Neural cell (in vitro differentiated cells): ENCODE results near the gene RHOT1. TPM values are rescaled to one million over a fixed set of nuclear protein-coding genes. Genes with fewer than 3 reads are reported as not detected.
"Not testable (repeated sequence)": the region's sequence is repeated elsewhere in the genome, so short reads cannot be mapped to it uniquely, and the experiment has no call there.

Source experiments
- H2AFZ ChIP-seq: fragments of 200-600, 300-800 bp; sonication (generic), shearing (Covaris generic); 2 replicates; pipeline ENCODE4 v1.6.0; 2014; ENCODE audit warnings: low read depth, mild to moderate bottlenecking, antibody characterized with exemption, low read length, moderate library complexity
- H3F3A ChIP-seq: fragments of 200-600 bp; shearing (Covaris generic); 2 replicates; pipeline ENCODE4 v1.6.1; 2016; ENCODE audit warnings: mild to moderate bottlenecking, moderate library complexity, mixed read lengths, antibody characterized with exemption, low read length; ENCODE audit not compliant: insufficient read depth, poor library complexity, severe bottlenecking
- H3K27ac ChIP-seq: fragments of 200-600, 300-800 bp; sonication (generic), shearing (Covaris generic); 2 replicates; pipeline ENCODE4 v1.5.1; 2014; ENCODE audit warnings: mild to moderate bottlenecking, low read length, moderate library complexity
- H3K27me3 ChIP-seq: fragments of 300-800, 200-600 bp; sonication (generic), shearing (Covaris generic); 2 replicates; pipeline ENCODE4 v1.6.0; 2014; ENCODE audit warnings: mild to moderate bottlenecking, low read depth, low read length, moderate library complexity; ENCODE audit not compliant: insufficient read depth
- H3K36me3 ChIP-seq: fragments of 300-800, 200-600 bp; sonication (generic), shearing (Covaris generic); 2 replicates; pipeline ENCODE4 v1.5.1; 2014; ENCODE audit warnings: mild to moderate bottlenecking, antibody characterized with exemption, low read length, moderate library complexity; ENCODE audit not compliant: insufficient read depth
- H3K4me2 ChIP-seq: fragments of 300-800, 200-600 bp; sonication (generic), shearing (Covaris generic); 2 replicates; pipeline ENCODE4 v1.6.0; 2014; ENCODE audit warnings: mild to moderate bottlenecking, low read length
- H3K4me3 ChIP-seq: fragments of 300-800, 200-600 bp; sonication (generic), shearing (Covaris generic); 2 replicates; pipeline ENCODE4 v1.5.1; 2014; ENCODE audit warnings: mild to moderate bottlenecking, low read length, moderate library complexity
- H3K79me2 ChIP-seq: fragments of 200-600 bp; shearing (Covaris generic); replicated peaks from 2 replicates; pipeline ENCODE4 v1.6.0; 2014; ENCODE audit warnings: mild to moderate bottlenecking, low read length, moderate library complexity; ENCODE audit not compliant: insufficient read depth
- H3K9ac ChIP-seq: fragments of 300-800, 200-600 bp; sonication (generic), shearing (Covaris generic); 2 replicates; pipeline ENCODE4 v1.6.1; 2016; ENCODE audit warnings: mild to moderate bottlenecking, low read length, mixed read lengths
- H3K9me2 ChIP-seq: fragments of 200-600 bp; shearing (Covaris generic); 2 replicates; pipeline ENCODE4 v1.6.1; 2016; ENCODE audit warnings: mild to moderate bottlenecking, low read length, mixed read lengths; ENCODE audit not compliant: insufficient read depth
- H3K9me3 ChIP-seq: fragments of 200-600, 300-800 bp; sonication (generic), shearing (Covaris generic); 2 replicates; pipeline ENCODE4 v1.6.1; 2016; ENCODE audit warnings: mild to moderate bottlenecking, mixed run types, low read length, moderate library complexity, mixed read lengths
- H4K20me1 ChIP-seq: fragments of 200-600 bp; shearing (Covaris generic); 2 replicates; pipeline ENCODE4 v1.6.1; 2016; ENCODE audit warnings: mild to moderate bottlenecking, mixed run types; ENCODE audit not compliant: insufficient read depth
- EP300 ChIP-seq: fragments of 450-650 bp; conservative IDR thresholded peaks from 2 replicates; pipeline ENCODE4 v1.6.1; 2014; ENCODE audit warnings: antibody characterized with exemption, mild to moderate bottlenecking, moderate library complexity; ENCODE audit not compliant: poor library complexity, severe bottlenecking
- EZH2 ChIP-seq: fragments of 200-600, 300-800 bp; shearing (Covaris generic), sonication (generic); IDR thresholded peaks from 2 replicates; pipeline ENCODE4 v1.6.1; 2014; ENCODE audit warnings: antibody characterized with exemption, low read length, borderline replicate concordance, mild to moderate bottlenecking; ENCODE audit not compliant: insufficient read depth, poor library complexity, severe bottlenecking
- MXI1 ChIP-seq: fragments of 450-650 bp; conservative IDR thresholded peaks from 2 replicates; pipeline ENCODE4 v1.6.1; 2014; ENCODE audit warnings: antibody characterized with exemption, mild to moderate bottlenecking; ENCODE audit not compliant: poor library complexity, severe bottlenecking
- POLR2AphosphoS5 ChIP-seq: IDR thresholded peaks from 2 replicates; pipeline ENCODE4 v1.6.1; 2012
- RAD21 ChIP-seq: fragments of 450-650 bp; conservative IDR thresholded peaks from 2 replicates; pipeline ENCODE4 v1.6.1; 2014; ENCODE audit warnings: antibody characterized with exemption, mild to moderate bottlenecking, moderate library complexity
- SMC3 ChIP-seq: fragments of 450-650 bp; conservative IDR thresholded peaks from 2 replicates; pipeline ENCODE4 v1.6.1; 2014; ENCODE audit warnings: antibody characterized with exemption, mild to moderate bottlenecking, moderate library complexity; ENCODE audit not compliant: poor library complexity
- TAF1 ChIP-seq: IDR thresholded peaks from 2 replicates; pipeline ENCODE4 v1.6.1; 2012; ENCODE audit warnings: low read depth
- polyA plus RNA-seq: library from polyadenylated mRNA; depleted of rRNA; stranded (reverse); fragments of >200 nt; gene quantifications from 2 replicates; pipeline ENCODE4 v1.2.3, GENCODE V29; 2014
- TF ChIP-seq, protein P1 (sequence below): IDR thresholded peaks from 2 replicates; pipeline ENCODE4 v1.6.1; 2012; ENCODE audit warnings: borderline replicate concordance
- TF ChIP-seq, protein P2 (sequence below): fragments of 450-650 bp; IDR thresholded peaks from 2 replicates; pipeline ENCODE4 v1.5.1; 2014; ENCODE audit warnings: antibody characterized with exemption, mild to moderate bottlenecking, moderate library complexity; ENCODE audit not compliant: poor library complexity, severe bottlenecking

The RHOT1 gene
- polyA plus RNA-seq, 1 donor from 2014 or later = 99.1 TPM

DNA sequence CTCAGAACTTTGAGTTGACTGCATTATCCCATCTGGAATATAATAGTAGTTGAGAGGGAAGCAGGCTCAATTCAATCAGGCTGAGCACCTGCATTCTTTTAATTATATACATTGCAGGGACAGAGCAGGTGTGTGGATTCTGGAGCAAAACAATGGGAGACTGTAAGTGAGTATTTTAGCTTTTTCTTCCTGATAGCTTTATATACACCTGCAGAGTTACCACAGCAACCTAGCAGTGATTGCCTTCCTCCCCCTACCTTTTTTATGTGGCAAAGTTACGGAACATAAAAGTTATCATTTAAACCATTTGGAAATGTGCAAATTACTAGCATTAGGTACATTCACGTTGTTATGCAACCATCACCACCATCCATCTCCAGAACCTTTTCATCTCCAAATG, 25.4 kb upstream of the RHOT1 start:
- Histone ChIP-seq H3K9me3 (no peaks in the 10 kb centered on the region), H3K79me2 (no peaks in the 10 kb centered on the region), H3K27me3 (no peaks in the 10 kb centered on the region), H3K9me2 (no peaks in the 10 kb centered on the region), H3K4me3 (no peak overlapping the region), H3K27ac (no peak overlapping the region), H3F3A (no peaks in the 10 kb centered on the region), H2AFZ (no peak overlapping the region), H3K9ac (no peak overlapping the region), H3K4me2 (no peak overlapping the region), H4K20me1 (no peaks in the 10 kb centered on the region), H3K36me3 (no peaks in the 10 kb centered on the region)
- TF ChIP-seq RAD21 = no peak
- TF ChIP-seq POLR2AphosphoS5 = no peak
- no peak for TF ChIP-seq TAF1
- TF ChIP-seq, protein P1, sequence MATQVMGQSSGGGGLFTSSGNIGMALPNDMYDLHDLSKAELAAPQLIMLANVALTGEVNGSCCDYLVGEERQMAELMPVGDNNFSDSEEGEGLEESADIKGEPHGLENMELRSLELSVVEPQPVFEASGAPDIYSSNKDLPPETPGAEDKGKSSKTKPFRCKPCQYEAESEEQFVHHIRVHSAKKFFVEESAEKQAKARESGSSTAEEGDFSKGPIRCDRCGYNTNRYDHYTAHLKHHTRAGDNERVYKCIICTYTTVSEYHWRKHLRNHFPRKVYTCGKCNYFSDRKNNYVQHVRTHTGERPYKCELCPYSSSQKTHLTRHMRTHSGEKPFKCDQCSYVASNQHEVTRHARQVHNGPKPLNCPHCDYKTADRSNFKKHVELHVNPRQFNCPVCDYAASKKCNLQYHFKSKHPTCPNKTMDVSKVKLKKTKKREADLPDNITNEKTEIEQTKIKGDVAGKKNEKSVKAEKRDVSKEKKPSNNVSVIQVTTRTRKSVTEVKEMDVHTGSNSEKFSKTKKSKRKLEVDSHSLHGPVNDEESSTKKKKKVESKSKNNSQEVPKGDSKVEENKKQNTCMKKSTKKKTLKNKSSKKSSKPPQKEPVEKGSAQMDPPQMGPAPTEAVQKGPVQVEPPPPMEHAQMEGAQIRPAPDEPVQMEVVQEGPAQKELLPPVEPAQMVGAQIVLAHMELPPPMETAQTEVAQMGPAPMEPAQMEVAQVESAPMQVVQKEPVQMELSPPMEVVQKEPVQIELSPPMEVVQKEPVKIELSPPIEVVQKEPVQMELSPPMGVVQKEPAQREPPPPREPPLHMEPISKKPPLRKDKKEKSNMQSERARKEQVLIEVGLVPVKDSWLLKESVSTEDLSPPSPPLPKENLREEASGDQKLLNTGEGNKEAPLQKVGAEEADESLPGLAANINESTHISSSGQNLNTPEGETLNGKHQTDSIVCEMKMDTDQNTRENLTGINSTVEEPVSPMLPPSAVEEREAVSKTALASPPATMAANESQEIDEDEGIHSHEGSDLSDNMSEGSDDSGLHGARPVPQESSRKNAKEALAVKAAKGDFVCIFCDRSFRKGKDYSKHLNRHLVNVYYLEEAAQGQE = no peak
- TF ChIP-seq, protein P2, sequence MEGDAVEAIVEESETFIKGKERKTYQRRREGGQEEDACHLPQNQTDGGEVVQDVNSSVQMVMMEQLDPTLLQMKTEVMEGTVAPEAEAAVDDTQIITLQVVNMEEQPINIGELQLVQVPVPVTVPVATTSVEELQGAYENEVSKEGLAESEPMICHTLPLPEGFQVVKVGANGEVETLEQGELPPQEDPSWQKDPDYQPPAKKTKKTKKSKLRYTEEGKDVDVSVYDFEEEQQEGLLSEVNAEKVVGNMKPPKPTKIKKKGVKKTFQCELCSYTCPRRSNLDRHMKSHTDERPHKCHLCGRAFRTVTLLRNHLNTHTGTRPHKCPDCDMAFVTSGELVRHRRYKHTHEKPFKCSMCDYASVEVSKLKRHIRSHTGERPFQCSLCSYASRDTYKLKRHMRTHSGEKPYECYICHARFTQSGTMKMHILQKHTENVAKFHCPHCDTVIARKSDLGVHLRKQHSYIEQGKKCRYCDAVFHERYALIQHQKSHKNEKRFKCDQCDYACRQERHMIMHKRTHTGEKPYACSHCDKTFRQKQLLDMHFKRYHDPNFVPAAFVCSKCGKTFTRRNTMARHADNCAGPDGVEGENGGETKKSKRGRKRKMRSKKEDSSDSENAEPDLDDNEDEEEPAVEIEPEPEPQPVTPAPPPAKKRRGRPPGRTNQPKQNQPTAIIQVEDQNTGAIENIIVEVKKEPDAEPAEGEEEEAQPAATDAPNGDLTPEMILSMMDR = no peak
- no peak for TF ChIP-seq EP300
- TF ChIP-seq MXI1 = no peak
- TF ChIP-seq SMC3 = no peak

DNA sequence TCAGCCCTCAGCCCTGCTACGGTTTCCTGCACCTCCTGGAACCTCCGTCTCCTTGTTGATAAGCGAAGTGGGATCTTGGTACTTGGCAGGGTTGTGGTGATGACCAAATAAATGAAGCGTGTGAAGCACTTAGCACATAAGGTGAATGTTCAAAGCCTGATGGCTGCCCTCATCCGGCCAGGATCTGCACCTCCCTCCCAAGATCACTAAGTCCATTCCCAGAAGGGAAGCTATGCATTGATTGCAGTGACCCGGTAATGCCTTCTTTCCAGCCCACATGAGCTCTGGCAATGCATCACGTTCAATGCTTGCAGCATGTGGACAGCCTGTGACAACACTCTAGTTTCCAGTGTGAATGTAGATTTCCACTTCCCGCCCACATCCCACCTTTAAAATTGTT, 24.9 kb upstream of the RHOT1 start:
- H3K79me2 ChIP-seq = no peaks in the 10 kb centered on the region
- no peak overlapping the region for H2AFZ ChIP-seq
- H3K4me2 ChIP-seq = no peak overlapping the region
- no peak overlapping the region for H3K9ac ChIP-seq
- H3K9me3 ChIP-seq = no peaks in the 10 kb centered on the region
- H3K36me3 ChIP-seq = no peaks in the 10 kb centered on the region
- H4K20me1 ChIP-seq = no peaks in the 10 kb centered on the region
- TF ChIP-seq, protein P1 = no peak
- TF ChIP-seq EZH2 = no peak
- TF ChIP-seq RAD21 = no peak
- TF ChIP-seq POLR2AphosphoS5 = no peak
- TF ChIP-seq MXI1 = no peak
- TF ChIP-seq EP300 = no peak
- no peak for TF ChIP-seq SMC3
- no peak for TF ChIP-seq TAF1
- TF ChIP-seq, protein P2 = no peak
- no peaks in the 10 kb centered on the region for H3K27me3 ChIP-seq
- no peaks in the 10 kb centered on the region for H3F3A ChIP-seq
- H3K27ac ChIP-seq = no peak overlapping the region
- H3K9me2 ChIP-seq = no peaks in the 10 kb centered on the region
- H3K4me3 ChIP-seq = no peak overlapping the region

DNA sequence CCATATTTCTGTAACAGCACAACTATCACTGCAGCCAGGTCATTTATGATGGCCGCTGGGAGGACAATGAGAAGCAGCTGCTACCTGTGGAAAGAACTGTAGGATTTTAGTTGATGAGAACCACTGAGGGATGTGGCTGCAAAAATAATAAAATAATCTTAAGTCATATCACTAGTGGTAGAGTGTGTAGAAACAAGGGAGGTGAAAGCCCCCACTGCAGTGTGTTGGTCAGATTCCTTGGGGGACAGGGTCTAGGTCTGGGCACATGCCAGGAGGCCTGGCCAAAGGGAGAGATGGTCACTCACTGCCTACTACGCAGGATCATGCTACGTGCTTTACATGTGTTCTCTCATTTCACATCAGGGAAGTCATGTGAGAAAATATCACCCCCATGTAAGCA, 24.2 kb upstream of the RHOT1 start:
- H3K4me2 ChIP-seq = not testable (repeated sequence)

More for the DNA sequence above, 24.2 kb upstream of the RHOT1 start:
- not testable (repeated sequence) for H4K20me1 ChIP-seq, H3K9me3 ChIP-seq, H2AFZ ChIP-seq, H3F3A ChIP-seq, H3K9ac ChIP-seq, H3K27ac ChIP-seq, H3K36me3 ChIP-seq, H3K9me2 ChIP-seq, H3K27me3 ChIP-seq, H3K79me2 ChIP-seq, H3K4me3 ChIP-seq
